AG09309 (cell line): ENCODE results near the gene SHPK.
"Not testable (repeated sequence)": the region's sequence is repeated elsewhere in the genome, so short reads cannot be mapped to it uniquely, and the experiment has no call there.

Source experiments
- DNase-seq: peaks from one replicate; pipeline ENCODE4 v3.0.0-alpha.2; 2010; ENCODE audit warnings: low read depth
- H3K4me3 ChIP-seq: 2 replicates; pipeline ENCODE4 v1.5.1; 2011; ENCODE audit warnings: mild to moderate bottlenecking, low read depth, low read length, moderate library complexity; ENCODE audit not compliant: control insufficient read depth
- TF ChIP-seq, protein P1 (sequence below): IDR thresholded peaks from 2 replicates; pipeline ENCODE4 v1.5.1; 2011; ENCODE audit warnings: mild to moderate bottlenecking, low read depth, low read length, inconsistent platforms; ENCODE audit not compliant: insufficient read depth, control insufficient read depth; ENCODE audit errors: missing control alignments

Gene SHPK

DNA sequence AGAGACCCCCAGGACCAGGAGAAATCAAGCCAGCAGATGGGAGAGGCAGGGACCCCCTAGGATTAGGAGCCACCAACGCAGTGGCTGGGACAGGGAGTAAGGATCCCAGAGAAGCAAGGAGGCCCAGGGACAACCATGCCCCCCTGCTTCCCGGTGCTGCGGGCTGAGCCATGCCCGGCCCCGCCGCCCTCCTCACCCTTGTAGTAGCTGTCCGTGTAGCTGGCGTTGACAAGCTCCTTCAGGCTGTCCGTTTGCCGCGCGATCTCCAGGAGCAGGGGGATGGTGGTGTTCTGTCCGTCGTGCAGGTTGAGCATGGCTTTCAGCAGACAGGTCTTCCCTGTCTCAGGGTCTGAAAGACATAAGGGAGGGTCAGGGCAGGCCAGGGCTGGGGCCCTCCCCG lies 45.3 kb downstream of the SHPK start:
- no peak for DNase-seq
- H3K4me3 ChIP-seq = no peak overlapping the region
- TF ChIP-seq, protein P1, sequence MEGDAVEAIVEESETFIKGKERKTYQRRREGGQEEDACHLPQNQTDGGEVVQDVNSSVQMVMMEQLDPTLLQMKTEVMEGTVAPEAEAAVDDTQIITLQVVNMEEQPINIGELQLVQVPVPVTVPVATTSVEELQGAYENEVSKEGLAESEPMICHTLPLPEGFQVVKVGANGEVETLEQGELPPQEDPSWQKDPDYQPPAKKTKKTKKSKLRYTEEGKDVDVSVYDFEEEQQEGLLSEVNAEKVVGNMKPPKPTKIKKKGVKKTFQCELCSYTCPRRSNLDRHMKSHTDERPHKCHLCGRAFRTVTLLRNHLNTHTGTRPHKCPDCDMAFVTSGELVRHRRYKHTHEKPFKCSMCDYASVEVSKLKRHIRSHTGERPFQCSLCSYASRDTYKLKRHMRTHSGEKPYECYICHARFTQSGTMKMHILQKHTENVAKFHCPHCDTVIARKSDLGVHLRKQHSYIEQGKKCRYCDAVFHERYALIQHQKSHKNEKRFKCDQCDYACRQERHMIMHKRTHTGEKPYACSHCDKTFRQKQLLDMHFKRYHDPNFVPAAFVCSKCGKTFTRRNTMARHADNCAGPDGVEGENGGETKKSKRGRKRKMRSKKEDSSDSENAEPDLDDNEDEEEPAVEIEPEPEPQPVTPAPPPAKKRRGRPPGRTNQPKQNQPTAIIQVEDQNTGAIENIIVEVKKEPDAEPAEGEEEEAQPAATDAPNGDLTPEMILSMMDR = no peak

DNA sequence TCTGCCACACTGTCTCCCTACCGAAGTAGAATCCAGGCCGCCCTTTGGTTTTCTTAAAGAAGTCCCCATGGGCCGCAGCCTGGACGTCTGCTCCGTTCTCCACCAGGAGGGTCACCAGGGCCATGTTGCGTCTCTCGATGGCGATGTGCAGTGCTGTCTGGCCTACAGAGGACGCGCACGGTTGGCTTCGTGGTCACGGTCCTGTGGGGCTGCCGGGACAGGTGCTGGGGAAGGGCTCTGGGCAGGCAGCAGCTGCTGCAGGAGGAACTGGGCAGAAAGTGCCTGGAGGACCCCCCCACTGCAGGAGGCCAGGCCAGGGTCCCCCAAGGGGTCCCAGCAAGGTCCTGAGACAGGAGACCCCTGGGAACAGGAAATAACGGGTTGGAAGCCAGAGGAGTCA lies 45.8 kb downstream of the SHPK start:
- H3K4me3 ChIP-seq = no peak overlapping the region
- TF ChIP-seq, protein P1 = no peak
- DNase-seq = no peak

DNA sequence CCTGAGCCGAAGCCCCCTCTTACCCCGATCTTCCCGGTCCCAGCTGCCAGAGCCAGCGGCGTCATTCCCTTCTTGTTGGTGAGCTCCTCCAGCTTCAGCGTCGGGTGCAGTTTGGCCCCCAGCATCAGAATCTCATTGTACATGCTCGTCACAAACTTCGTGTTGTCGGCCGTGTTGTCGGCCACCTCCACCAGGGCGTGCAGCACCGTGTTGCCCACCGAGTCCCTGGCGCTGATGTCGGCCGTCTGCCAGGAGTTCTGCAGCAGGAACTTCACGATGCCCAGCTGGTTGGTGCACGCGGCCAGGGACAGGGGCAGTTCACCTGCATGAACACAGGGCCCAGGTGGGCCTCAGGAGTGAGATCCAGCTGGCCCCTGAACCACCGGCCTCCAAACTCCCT lies 46.3 kb downstream of the SHPK start:
- TF ChIP-seq, protein P1 = no peak
- H3K4me3 ChIP-seq = no peak overlapping the region
- DNase-seq = no peak

DNA sequence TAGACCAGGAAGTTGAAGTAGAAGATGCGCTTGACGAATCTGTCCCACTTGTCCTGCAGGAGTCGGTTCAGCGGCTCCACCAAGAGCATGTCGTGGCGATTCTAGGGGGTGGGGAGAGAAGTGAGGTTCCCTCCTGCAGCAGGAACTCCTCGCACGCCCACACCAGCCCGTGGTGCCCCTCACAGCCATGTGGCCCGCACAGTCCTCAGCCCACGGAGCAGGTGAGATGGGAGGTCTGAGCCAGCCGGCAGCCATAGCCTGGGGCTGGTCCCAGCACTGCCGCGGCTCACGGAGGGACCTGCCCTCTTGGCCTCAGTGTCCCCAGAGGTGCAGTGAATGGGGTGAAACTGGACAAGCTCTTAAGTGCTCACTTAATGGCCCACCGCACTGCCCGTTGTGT lies 50.2 kb downstream of the SHPK start:
- no peak for DNase-seq
- TF ChIP-seq, protein P1 = no peak
- no peak overlapping the region for H3K4me3 ChIP-seq

DNA sequence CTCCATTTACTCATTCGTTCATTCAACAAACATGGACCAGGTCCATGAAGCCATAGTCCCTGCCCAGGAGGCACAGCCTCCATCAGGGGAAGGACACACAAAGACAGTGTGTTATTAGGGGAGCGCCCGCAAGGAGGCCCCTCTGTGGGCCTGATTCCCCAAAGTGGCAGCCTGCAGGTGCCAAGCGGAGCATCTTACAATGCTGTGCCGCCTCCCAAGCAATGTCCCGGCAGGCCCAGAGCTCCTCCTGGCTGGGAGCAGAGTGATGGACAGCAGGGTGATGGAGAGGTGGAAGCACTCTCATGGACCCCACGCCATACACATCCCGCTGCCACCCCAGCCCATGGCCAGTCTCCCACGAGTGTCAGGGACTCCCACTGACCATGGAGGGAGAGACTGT lies 52.6 kb downstream of the SHPK start:
- no peak for DNase-seq
- TF ChIP-seq, protein P1 = no peak
- no peak overlapping the region for H3K4me3 ChIP-seq

DNA sequence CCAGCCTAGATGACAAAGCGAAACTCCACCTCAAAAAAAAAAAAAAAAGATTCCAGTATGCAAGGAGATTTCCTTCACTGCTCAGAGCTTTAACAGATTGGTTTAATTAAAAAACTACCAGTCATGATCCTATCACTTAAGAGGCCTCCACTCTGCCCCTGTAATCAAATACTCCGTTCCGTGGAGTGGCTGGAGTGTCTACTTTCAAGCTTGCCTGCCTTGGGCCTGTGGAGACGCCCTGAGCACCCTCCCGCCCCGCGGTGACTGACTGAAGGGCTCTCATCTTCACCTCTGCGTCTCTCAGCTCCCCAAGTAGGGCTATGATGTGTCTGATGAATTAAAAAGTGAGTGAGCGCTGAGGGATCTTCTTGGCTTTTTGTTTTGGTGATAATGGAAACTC lies 53.1 kb downstream of the SHPK start:
- TF ChIP-seq, protein P1 = no peak
- H3K4me3 ChIP-seq = no peak overlapping the region
- DNase-seq = no peak

DNA sequence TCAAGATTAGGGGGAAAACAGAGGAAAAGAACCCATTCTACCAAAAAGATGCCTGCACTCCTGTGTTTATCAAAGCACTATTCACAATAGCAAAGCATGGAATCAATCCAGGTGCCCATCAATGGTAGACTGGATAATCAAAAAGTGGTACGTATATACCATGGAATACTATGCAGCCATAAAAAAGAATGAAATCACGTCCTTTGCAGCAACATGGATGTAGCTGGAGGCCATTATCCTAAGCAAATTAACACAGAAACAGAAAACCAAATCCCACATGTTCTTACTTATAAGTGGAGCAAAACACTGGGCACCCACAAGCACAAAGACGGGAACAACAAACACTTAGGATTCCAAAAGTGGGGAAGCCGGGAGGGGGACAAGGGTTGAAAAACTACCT lies 57.4 kb downstream of the SHPK start:
- not testable (repeated sequence) for DNase-seq, H3K4me3 ChIP-seq
